HAP-1 (cell line): ENCODE data around the gene VRK3.
"Not testable (repeated sequence)": the region's sequence is repeated elsewhere in the genome, so short reads cannot be mapped to it uniquely, and the experiment has no call there.

Source experiments
- DNase-seq, 2 experiments: peaks; one replicate each; pipeline ENCODE4 v3.0.0-alpha.2; 2016 to 2020; ENCODE audit warnings: low spot score in 2 of 2
- H3K27me3 ChIP-seq: fragments of 250-450 bp; sonication (Bioruptor Pico); 2 replicates; pipeline ENCODE4 v1.5.1; 2020; ENCODE audit warnings: low read depth, mild to moderate bottlenecking, moderate library complexity
- H3K36me3 ChIP-seq: fragments of 250-450 bp; sonication (Bioruptor Pico); replicated peaks from 2 replicates; pipeline ENCODE4 v1.5.1; 2020; ENCODE audit warnings: mild to moderate bottlenecking
- H3K4me1 ChIP-seq: fragments of 250-450 bp; sonication (Bioruptor Pico); 2 replicates; pipeline ENCODE4 v1.5.1; 2020; ENCODE audit warnings: mild to moderate bottlenecking
- H3K4me3 ChIP-seq: fragments of 250-450 bp; sonication (Bioruptor Pico); 2 replicates; pipeline ENCODE4 v1.5.1; 2020; ENCODE audit warnings: mild to moderate bottlenecking, moderate library complexity
- H3K9me3 ChIP-seq: fragments of 250-450 bp; sonication (Bioruptor Pico); 2 replicates; pipeline ENCODE4 v1.5.1; 2020; ENCODE audit warnings: mild to moderate bottlenecking, moderate library complexity
- in situ Hi-C: fragments of 300-500 bp; cut with MboI; formaldehyde crosslinking; loops from 3 replicates; pipeline ENCODE4 v1.14.3; 2020; ENCODE audit warnings: low sequenced_read_pairs, inconsistent platforms, mixed read lengths

The VRK3 gene

GRCh38 chr19:50025022-50025793, at the start of gene VRK3:
Gene VRK3, minus strand, starts transcription at chr19:50025372. Its CDS starts 9,210 bp downstream, at chr19:50016162.
- DNase-seq = peak; percentile 99
- no peaks in the 10 kb centered on the region for H3K36me3 ChIP-seq
- H3K27me3 ChIP-seq = no peaks in the 10 kb centered on the region
- peaks cover 6% of the 10 kb centered on the region; the same call in 1 of the 2 replicates for H3K9me3 ChIP-seq
- H3K4me1 ChIP-seq = peaks cover 5% of the 10 kb centered on the region; the same call in 1 of the 2 replicates
- in situ Hi-C loops = no loop called here
- peak within 1 kb of the TSS; percentile 91 for H3K4me3 ChIP-seq

- in situ Hi-C loops, H3K27me3 ChIP-seq: not testable (repeated sequence)
Measured at GRCh38 chr19:50068382-50068781, 43.2 kb upstream of the VRK3 start.

GRCh38 chr19:50067575-50067974, 42.4 kb upstream of the VRK3 start:
- Histone ChIP-seq H3K27me3 (no peaks in the 10 kb centered on the region), H3K4me1 (no peaks in the 10 kb centered on the region), H3K36me3 (no peaks in the 10 kb centered on the region), H3K9me3 (no peaks in the 10 kb centered on the region), H3K4me3 (no peak overlapping the region)
- DNase-seq = no peak
- in situ Hi-C loops = no loop called here

More at GRCh38 chr19:50068382-50068781, 43.2 kb upstream of the VRK3 start:
- H3K4me1 ChIP-seq, H3K36me3 ChIP-seq, H3K9me3 ChIP-seq, H3K4me3 ChIP-seq, DNase-seq: not testable (repeated sequence)

GRCh38 chr19:50065938-50066337, 40.8 kb upstream of the VRK3 start:
- Histone ChIP-seq H3K27me3 (no peaks in the 10 kb centered on the region), H3K4me3 (no peak overlapping the region), H3K36me3 (no peaks in the 10 kb centered on the region), H3K9me3 (no peaks in the 10 kb centered on the region), H3K4me1 (no peaks in the 10 kb centered on the region)
- DNase-seq = no peak
- in situ Hi-C loops = no loop called here

GRCh38 chr19:50061650-50062049, 36.5 kb upstream of the VRK3 start:
- H3K27me3 ChIP-seq = no peaks in the 10 kb centered on the region
- no peaks in the 10 kb centered on the region for H3K36me3 ChIP-seq
- no peak overlapping the region for H3K4me3 ChIP-seq
- in situ Hi-C loops = no loop called here
- no peaks in the 10 kb centered on the region for H3K4me1 ChIP-seq
- peaks cover 6% of the 10 kb centered on the region for H3K9me3 ChIP-seq
- DNase-seq = no peak

- H3K27me3 ChIP-seq = no peaks in the 10 kb centered on the region
- H3K4me1 ChIP-seq = no peaks in the 10 kb centered on the region
- H3K9me3 ChIP-seq = peaks cover 6% of the 10 kb centered on the region
- DNase-seq = no peak
- in situ Hi-C loops = no loop called here
- H3K36me3 ChIP-seq = no peaks in the 10 kb centered on the region
- H3K4me3 ChIP-seq = no peak overlapping the region
Measured at GRCh38 chr19:50060107-50060506, 34.9 kb upstream of the VRK3 start.

- H3K36me3 ChIP-seq = no peaks in the 10 kb centered on the region
- no peaks in the 10 kb centered on the region for H3K4me1 ChIP-seq
- in situ Hi-C loops = no loop called here
- DNase-seq = no peak
- H3K27me3 ChIP-seq = no peaks in the 10 kb centered on the region
- no peak overlapping the region for H3K4me3 ChIP-seq
- H3K9me3 ChIP-seq = peaks cover 6% of the 10 kb centered on the region
Measured at GRCh38 chr19:50059045-50059444, 33.9 kb upstream of the VRK3 start.

- Histone ChIP-seq H3K27me3 (no peaks in the 10 kb centered on the region), H3K36me3 (no peaks in the 10 kb centered on the region), H3K9me3 (peaks cover 6% of the 10 kb centered on the region), H3K4me3 (no peak overlapping the region), H3K4me1 (no peaks in the 10 kb centered on the region)
- no peak for DNase-seq
- in situ Hi-C loops = no loop called here
Measured at GRCh38 chr19:50058425-50058824, 33.3 kb upstream of the VRK3 start.

- no peaks in the 10 kb centered on the region for H3K36me3 ChIP-seq
- no peaks in the 10 kb centered on the region for H3K27me3 ChIP-seq
- no peak overlapping the region for H3K4me3 ChIP-seq
- H3K9me3 ChIP-seq = no peaks in the 10 kb centered on the region; the same call in 1 of the 2 replicates
- H3K4me1 ChIP-seq = no peaks in the 10 kb centered on the region; the same call in 1 of the 2 replicates
- in situ Hi-C loops = no loop called here
- DNase-seq = no peak
Measured at GRCh38 chr19:50053119-50053518, 27.9 kb upstream of the VRK3 start.

- Histone ChIP-seq H3K36me3 (peaks cover 5% of the 10 kb centered on the region; the same call in 1 of the 2 replicates), H3K9me3 (no peaks in the 10 kb centered on the region; the same call in 1 of the 2 replicates), H3K27me3 (no peaks in the 10 kb centered on the region), H3K4me1 (no peaks in the 10 kb centered on the region; the same call in 1 of the 2 replicates), H3K4me3 (no peak overlapping the region)
- in situ Hi-C loops = no loop called here
- DNase-seq = no peak
Measured at GRCh38 chr19:50051964-50052363, 26.8 kb upstream of the VRK3 start.

- H3K27me3 ChIP-seq, H3K4me1 ChIP-seq, H3K9me3 ChIP-seq, DNase-seq, H3K36me3 ChIP-seq, in situ Hi-C loops: not testable (repeated sequence)
- peak overlapping the region; percentile 34 for H3K4me3 ChIP-seq
Measured at GRCh38 chr19:50051228-50051895, 26.2 kb upstream of the VRK3 start.

- peak; percentile 78 to 91 for DNase-seq
- peak overlapping the region; percentile 34 for H3K4me3 ChIP-seq
- H3K27me3 ChIP-seq = no peaks in the 10 kb centered on the region
- H3K9me3 ChIP-seq = peaks cover 3% of the 10 kb centered on the region; the same call in 1 of the 2 replicates
- H3K4me1 ChIP-seq = no peaks in the 10 kb centered on the region; the same call in 1 of the 2 replicates
- H3K36me3 ChIP-seq = peaks cover 17% of the 10 kb centered on the region
- in situ Hi-C loops = no loop called here
Measured at GRCh38 chr19:50050406-50051227, 25.4 kb upstream of the VRK3 start.

GRCh38 chr19:50047671-50048070, 22.5 kb upstream of the VRK3 start:
- in situ Hi-C loops = no loop called here
- Histone ChIP-seq H3K36me3 (peaks cover 44% of the 10 kb centered on the region), H3K9me3 (peaks cover 27% of the 10 kb centered on the region; the same call in 1 of the 2 replicates), H3K4me1 (no peaks in the 10 kb centered on the region; the same call in 1 of the 2 replicates), H3K27me3 (no peaks in the 10 kb centered on the region), H3K4me3 (no peak overlapping the region)
- DNase-seq = no peak
